A549 (cell line): ENCODE results near the gene IL3RA. TPM values are rescaled to one million over a fixed set of nuclear protein-coding genes. Genes with fewer than 3 reads are reported as not detected.
A peak's percentile ranks its signal among the peaks of the same experiment; 100 is the strongest.

ENCODE experiments used
- ATAC-seq, 2 experiments: fragments of 200-7000 bp in 1 of 2; fragments of >200 bp in 1 of 2; cut with Nextera tagmentation in 1 of 2; cut with Tn5 transposase in 1 of 2; 3 replicates each; pipeline versions ENCODE4 v1.8.0 to v1.9.1; 2018 to 2020; ENCODE audit warnings: mild to moderate bottlenecking in 1 of 2, moderate library complexity in 1 of 2
- CTCF ChIA-PET: fragments of 300-600 bp; sonication (Branson Sonifier 250); formaldehyde crosslinking; extraction: SDS; loops from one replicate; lab custom pipeline; 2021; ENCODE audit warnings: antibody characterized with exemption, inconsistent platforms; lab: Yijun Ruan, JAX
- POLR2A ChIA-PET: fragments of 350-600 bp; formaldehyde crosslinking; extraction: SDS; loops from one replicate; lab custom pipeline; 2021; ENCODE audit warnings: antibody characterized with exemption, inconsistent platforms; lab: Yijun Ruan, JAX
- DNase-seq, 2 experiments: peaks; one replicate each; pipeline versions ENCODE4 v3.0.0 to v3.0.0-alpha.2; 2011 to 2016; ENCODE audit warnings: low read depth in 1 of 2, low spot score in 1 of 2
- FAIRE-seq: peaks from 2 replicates; lab custom pipeline; 2011; peaks lifted over from hg19 to GRCh38; lab: Jason Lieb, UNC
- H3K27ac ChIP-seq, 2 experiments: fragments of >200 bp; sonication (Bioruptor Twin); formaldehyde crosslinking; 3 replicates each; pipeline ENCODE4 v1.5.1; 2016 to 2017
- H3K4me1 ChIP-seq: fragments of >200 bp; sonication (Bioruptor Twin); formaldehyde crosslinking; 3 replicates; pipeline ENCODE4 v1.6.1; 2016
- H3K4me2 ChIP-seq: fragments of >200 bp; sonication (Bioruptor Twin); formaldehyde crosslinking; 3 replicates; pipeline ENCODE4 v1.6.1; 2016
- H3K4me3 ChIP-seq: fragments of >200 bp; sonication (Bioruptor Twin); formaldehyde crosslinking; 3 replicates; pipeline ENCODE4 v1.5.1; 2016
- H3K9me3 ChIP-seq: fragments of >200 bp; sonication (Bioruptor Twin); formaldehyde crosslinking; 3 replicates; pipeline ENCODE4 v1.6.1; 2016
- BCL3 ChIP-seq: fragments of >200 bp; sonication (Bioruptor Twin); formaldehyde crosslinking; IDR thresholded peaks from 3 replicates; pipeline ENCODE4 v1.6.1; 2016
- CBX8 ChIP-seq: fragments of 200-600 bp; sonication (generic); IDR thresholded peaks from 2 replicates; pipeline ENCODE4 v1.6.1; 2016
- CEBPB ChIP-seq, 2 experiments: fragments of >200 bp in 1 of 2; sonication (Bioruptor Twin) in 1 of 2; formaldehyde crosslinking in 1 of 2; IDR thresholded peaks; 2 replicates each; pipeline ENCODE4 v1.6.1; 2012 to 2016
- CHD4 ChIP-seq: fragments of 200-600 bp; sonication (generic); IDR thresholded peaks from 2 replicates; pipeline ENCODE4 v1.6.1; 2016; ENCODE audit warnings: antibody characterized with exemption, mild to moderate bottlenecking, borderline replicate concordance
- ESRRA ChIP-seq: fragments of 150-350 bp; IDR thresholded peaks from 2 replicates; pipeline ENCODE4 v1.6.1; 2014; ENCODE audit warnings: mild to moderate bottlenecking, low read length, borderline replicate concordance
- GATA3 ChIP-seq: IDR thresholded peaks from 2 replicates; pipeline ENCODE4 v1.6.1; 2012; ENCODE audit warnings: borderline replicate concordance
- HDAC2 ChIP-seq: fragments of 200-600 bp; sonication (generic); IDR thresholded peaks from 2 replicates; pipeline ENCODE4 v1.6.1; 2016
- HEYL ChIP-seq: fragments of 250-450 bp; sonication (Bioruptor Pico); IDR thresholded peaks from 2 replicates; pipeline ENCODE4 v1.8.0; 2021; ENCODE audit warnings: mild to moderate bottlenecking, moderate library complexity
- KDM5A ChIP-seq: fragments of 200-600 bp; sonication (generic); IDR thresholded peaks from 2 replicates; pipeline ENCODE4 v1.6.1; 2016; ENCODE audit warnings: antibody characterized with exemption, mild to moderate bottlenecking
- MAZ ChIP-seq: fragments of 150-350 bp; IDR thresholded peaks from 2 replicates; pipeline ENCODE4 v1.6.1; 2014; ENCODE audit warnings: antibody characterized with exemption, low read depth, low read length, borderline replicate concordance
- MYC ChIP-seq: IDR thresholded peaks from 2 replicates; pipeline ENCODE4 v1.6.1; 2012; ENCODE audit warnings: mild to moderate bottlenecking, inconsistent platforms, low read length, improper control_type of control experiment, borderline replicate concordance
- NPAS2 ChIP-seq: fragments of 250-450 bp; sonication (Bioruptor Pico); IDR thresholded peaks from 2 replicates; pipeline ENCODE4 v1.8.0; 2022; ENCODE audit warnings: mild to moderate bottlenecking, moderate library complexity, borderline replicate concordance
- POLR2AphosphoS2 ChIP-seq: conservative IDR thresholded peaks from 2 replicates; pipeline ENCODE4 v1.6.1; 2012; ENCODE audit warnings: low read length, improper control_type of control experiment, inconsistent platforms
- REST ChIP-seq: fragments of 200-600 bp; sonication (generic); IDR thresholded peaks from 2 replicates; pipeline ENCODE4 v1.6.1; 2016; ENCODE audit warnings: antibody characterized with exemption, mild to moderate bottlenecking, moderate library complexity
- RFX5 ChIP-seq: fragments of 450-650 bp; IDR thresholded peaks from 2 replicates; pipeline ENCODE4 v1.7.1; 2014; ENCODE audit warnings: antibody characterized with exemption, mild to moderate bottlenecking, moderate library complexity
- TFCP2L1 ChIP-seq: fragments of 250-450 bp; sonication (Bioruptor Pico); IDR thresholded peaks from 2 replicates; pipeline ENCODE4 v1.5.0; 2021; ENCODE audit warnings: mild to moderate bottlenecking
- TP53 ChIP-seq: fragments of 250-450 bp; sonication (Bioruptor Pico); IDR thresholded peaks from 2 replicates; pipeline ENCODE4 v1.5.0; 2021; ENCODE audit warnings: mild to moderate bottlenecking, moderate library complexity
- ZC3H11A ChIP-seq: fragments of 450-650 bp; IDR thresholded peaks from 2 replicates; pipeline ENCODE4 v1.6.1; 2014; ENCODE audit warnings: antibody characterized with exemption, mild to moderate bottlenecking
- ZNF302 ChIP-seq: fragments of 250-450 bp; sonication (Bioruptor Pico); IDR thresholded peaks from 2 replicates; pipeline ENCODE4 v1.9.0; 2021; ENCODE audit warnings: inconsistent platforms, mild to moderate bottlenecking, moderate library complexity
- WGBS: methylation state at CpG from one replicate; pipeline ENCODE4 v1.1.6; 2017; ENCODE audit errors: missing lambda C conversion rate; 5-methylcytosine and 5-hydroxymethylcytosine counted together
- polyA plus RNA-seq, 4 experiments: library from polyadenylated mRNA; depleted of rRNA in 3 of 4; stranded (reverse); fragments of >200 nt; fragmentation: RNase III in 1 of 4; extraction: RNeasy Plus Mini Kit Qiagen cat#74134 plus additional on column Dnase treatment in 1 of 4; gene quantifications; 2 replicates in 3 of 4; 3 replicates in 1 of 4; pipeline ENCODE4 v1.2.3, GENCODE V29; 2011 to 2017

Gene IL3RA
- polyA plus RNA-seq, 2 of the 4 experiments (the other 2 are of a cell fraction) = 0.31 TPM; not detected in 1

GRCh38 chrX:1412551-1413161, 76.1 kb downstream of the IL3RA start:
- TF ChIP-seq HEYL (CRISPR knock-in tag) (no peak), RFX5 (no peak), CHD4 (no peak), ESRRA (no peak), TP53 (CRISPR knock-in tag) (no peak), KDM5A (no peak), MYC (no peak), GATA3 (no peak), CEBPB (IDR thresholded peaks at IDR 0.05) (no peak), REST (no peak), POLR2AphosphoS2 (no peak), HDAC2 (no peak), BCL3 (no peak)
- no peaks in the 10 kb centered on the region for H3K4me1 ChIP-seq
- 92% methylated on average over 31 of the region's 31 CpGs for WGBS
- ChIA-PET CTCF (no interaction called here), POLR2A (no interaction called here)
- ATAC-seq (no peak), FAIRE-seq (no peak), DNase-seq (no peak)
- no peak overlapping the region for H3K27ac ChIP-seq
- H3K4me2 ChIP-seq = no peak overlapping the region
- H3K4me3 ChIP-seq = no peak overlapping the region
- H3K9me3 ChIP-seq = no peaks in the 10 kb centered on the region

- Histone ChIP-seq H3K27ac (no peak overlapping the region), H3K4me2 (no peak overlapping the region), H3K4me3 (no peak overlapping the region), H3K9me3 (peaks cover 6% of the 10 kb centered on the region; the same call in 1 of the 3 replicates), H3K4me1 (no peaks in the 10 kb centered on the region)
- CTCF ChIA-PET = no interaction called here
- no peak for FAIRE-seq
- DNase-seq = no peak
- POLR2A ChIA-PET = no interaction called here
- WGBS = 75% methylated on average over 15 of the region's 15 CpGs
- ATAC-seq = no peak
- TF ChIP-seq ESRRA (no peak), HEYL (CRISPR knock-in tag) (no peak), ZNF302 (CRISPR knock-in tag) (no peak), ZC3H11A (no peak), CEBPB (IDR thresholded peaks at IDR 0.05) (no peak), MAZ (no peak)
Observed at GRCh38 chrX:1416327-1416784, 79.8 kb downstream of the IL3RA start.

GRCh38 chrX:1416965-1417760, 80.6 kb downstream of the IL3RA start:
- H3K4me3 ChIP-seq = no peak overlapping the region
- DNase-seq (no peak), FAIRE-seq (no peak), ATAC-seq (no peak)
- POLR2A ChIA-PET = no interaction called here
- no peak overlapping the region for H3K4me2 ChIP-seq
- no peaks in the 10 kb centered on the region for H3K4me1 ChIP-seq
- TF ChIP-seq NPAS2 (CRISPR knock-in tag) (no peak), ZNF302 (CRISPR knock-in tag) (no peak), TP53 (CRISPR knock-in tag) (no peak), TFCP2L1 (no peak), REST (no peak), BCL3 (no peak), CBX8 (no peak), POLR2AphosphoS2 (peak; percentile 82)
- WGBS = 74% methylated on average over 14 of the region's 14 CpGs
- no peak overlapping the region for H3K27ac ChIP-seq
- CTCF ChIA-PET = no interaction called here
- peaks cover 14% of the 10 kb centered on the region for H3K9me3 ChIP-seq
